HG03354 (cell line): Measurements from ENCODE around the gene MAGEB16.

ENCODE experiments used
- ATAC-seq: cut with Tn5 transposase; IDR thresholded peaks from one replicate; pipeline ENCODE4 v1.9.1; 2021; ENCODE audit warnings: mild to moderate bottlenecking; ENCODE audit not compliant: unreplicated experiment, poor library complexity, severe bottlenecking

Gene MAGEB16

GRCh38 chrX:35798042-35798441 is at the start of gene MAGEB16:
Gene MAGEB16 (plus strand): TSS chrX:35798342. CDS start chrX:35802197, 3,855 bp downstream.
- ATAC-seq: no peak

GRCh38 chrX:35773958-35774564 is 24.1 kb upstream of the MAGEB16 start:
- ATAC-seq: no peak

GRCh38 chrX:35785075-35785474 is 13.1 kb upstream of the MAGEB16 start:
- no peak for ATAC-seq

GRCh38 chrX:35786271-35786670 is 11.9 kb upstream of the MAGEB16 start:
- ATAC-seq: no peak

GRCh38 chrX:35787867-35788266 is 10.3 kb upstream of the MAGEB16 start:
- no peak for ATAC-seq

- ATAC-seq: no peak
Observed at GRCh38 chrX:35800474-35800873, 2.3 kb downstream of the MAGEB16 start.

- ATAC-seq: no peak
Observed at GRCh38 chrX:35809781-35810180, 11.6 kb downstream of the MAGEB16 start.

GRCh38 chrX:35819241-35819640 is 21.1 kb downstream of the MAGEB16 start:
- no peak for ATAC-seq

- no peak for ATAC-seq
Observed at GRCh38 chrX:35826503-35826902, 28.4 kb downstream of the MAGEB16 start.

GRCh38 chrX:35829501-35829900 is 31.4 kb downstream of the MAGEB16 start:
- no peak for ATAC-seq

GRCh38 chrX:35841872-35842271 is 43.7 kb downstream of the MAGEB16 start:
- no peak for ATAC-seq

GRCh38 chrX:35842674-35843073 is 44.5 kb downstream of the MAGEB16 start:
- no peak for ATAC-seq

GRCh38 chrX:35847736-35848135 is 49.6 kb downstream of the MAGEB16 start:
- ATAC-seq: no peak
